Progenitor cell of endocrine pancreas (in vitro differentiated cells): ENCODE measurements around the gene OLIG1. TPM values are rescaled to one million over a fixed set of nuclear protein-coding genes. Genes with fewer than 3 reads are reported as not detected.
A peak's percentile ranks its signal among the peaks of the same experiment; 100 is the strongest.

Source experiments
- DNase-seq: peaks from one replicate; pipeline ENCODE4 v3.0.0; 2021; ENCODE audit warnings: low spot score; ENCODE audit not compliant: unreplicated experiment
- H3K27ac Mint-ChIP-seq: 2 replicates; pipeline ENCODE4 v1.8.0; 2021; ENCODE audit warnings: mild to moderate bottlenecking, moderate library complexity, mixed read lengths
- H3K27me3 Mint-ChIP-seq: 2 replicates; pipeline ENCODE4 v1.8.0; 2021; ENCODE audit warnings: mixed read lengths
- H3K36me3 Mint-ChIP-seq: 2 replicates; pipeline ENCODE4 v1.8.0; 2022; ENCODE audit warnings: mixed read lengths; ENCODE audit not compliant: insufficient read depth
- H3K4me1 Mint-ChIP-seq: 2 replicates; pipeline ENCODE4 v1.8.0; 2021; ENCODE audit warnings: low read depth, mixed read lengths
- H3K4me3 Mint-ChIP-seq: 2 replicates; pipeline ENCODE4 v1.8.0; 2021; ENCODE audit warnings: low read depth, mild to moderate bottlenecking, moderate library complexity, mixed read lengths
- H3K9me3 Mint-ChIP-seq: 2 replicates; pipeline ENCODE4 v1.8.0; 2021; ENCODE audit warnings: low read depth, mixed read lengths
- total RNA-seq: library from RNA; stranded (reverse); gene quantifications from 2 replicates; pipeline ENCODE4 v1.2.1, GENCODE V29; 2021
- TF ChIP-seq, protein P1 (sequence below): fragments of 200-600 bp; sonication (generic); IDR thresholded peaks from one replicate; pipeline ENCODE4 v1.5.0; 2021; ENCODE audit warnings: antibody characterized with exemption, mild to moderate bottlenecking; ENCODE audit not compliant: unreplicated experiment

Gene OLIG1
- total RNA-seq, 1 donor from 2014 or later: 0.38 TPM

DNA sequence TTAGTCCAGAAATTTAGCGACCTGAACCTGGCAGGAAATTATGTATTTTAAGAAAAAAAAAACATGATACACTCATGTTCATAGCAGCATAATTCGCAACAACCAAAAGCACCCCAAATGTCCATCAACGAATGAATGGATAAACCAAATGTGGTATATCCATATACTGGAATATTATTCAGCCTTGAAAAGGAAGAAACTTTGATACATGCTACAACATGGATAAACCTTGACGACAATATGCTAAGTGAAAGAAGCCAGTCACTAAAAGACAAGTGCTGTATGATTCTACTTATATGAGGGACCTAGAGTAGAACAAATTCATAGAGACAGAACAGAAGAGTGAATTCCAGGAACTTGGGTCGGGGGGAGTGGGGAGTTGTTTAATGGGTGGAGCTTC, 698 bp upstream of the OLIG1 start:
- no peak overlapping the region for H3K27ac Mint-ChIP-seq
- TF ChIP-seq, protein P1, sequence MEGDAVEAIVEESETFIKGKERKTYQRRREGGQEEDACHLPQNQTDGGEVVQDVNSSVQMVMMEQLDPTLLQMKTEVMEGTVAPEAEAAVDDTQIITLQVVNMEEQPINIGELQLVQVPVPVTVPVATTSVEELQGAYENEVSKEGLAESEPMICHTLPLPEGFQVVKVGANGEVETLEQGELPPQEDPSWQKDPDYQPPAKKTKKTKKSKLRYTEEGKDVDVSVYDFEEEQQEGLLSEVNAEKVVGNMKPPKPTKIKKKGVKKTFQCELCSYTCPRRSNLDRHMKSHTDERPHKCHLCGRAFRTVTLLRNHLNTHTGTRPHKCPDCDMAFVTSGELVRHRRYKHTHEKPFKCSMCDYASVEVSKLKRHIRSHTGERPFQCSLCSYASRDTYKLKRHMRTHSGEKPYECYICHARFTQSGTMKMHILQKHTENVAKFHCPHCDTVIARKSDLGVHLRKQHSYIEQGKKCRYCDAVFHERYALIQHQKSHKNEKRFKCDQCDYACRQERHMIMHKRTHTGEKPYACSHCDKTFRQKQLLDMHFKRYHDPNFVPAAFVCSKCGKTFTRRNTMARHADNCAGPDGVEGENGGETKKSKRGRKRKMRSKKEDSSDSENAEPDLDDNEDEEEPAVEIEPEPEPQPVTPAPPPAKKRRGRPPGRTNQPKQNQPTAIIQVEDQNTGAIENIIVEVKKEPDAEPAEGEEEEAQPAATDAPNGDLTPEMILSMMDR: no peak
- peaks cover 80% of the 10 kb centered on the region for H3K27me3 Mint-ChIP-seq
- H3K4me1 Mint-ChIP-seq: peaks cover 3% of the 10 kb centered on the region
- H3K9me3 Mint-ChIP-seq: no peaks in the 10 kb centered on the region
- no peak overlapping the region for H3K4me3 Mint-ChIP-seq
- no peak for DNase-seq
- no peaks in the 10 kb centered on the region for H3K36me3 Mint-ChIP-seq

DNA sequence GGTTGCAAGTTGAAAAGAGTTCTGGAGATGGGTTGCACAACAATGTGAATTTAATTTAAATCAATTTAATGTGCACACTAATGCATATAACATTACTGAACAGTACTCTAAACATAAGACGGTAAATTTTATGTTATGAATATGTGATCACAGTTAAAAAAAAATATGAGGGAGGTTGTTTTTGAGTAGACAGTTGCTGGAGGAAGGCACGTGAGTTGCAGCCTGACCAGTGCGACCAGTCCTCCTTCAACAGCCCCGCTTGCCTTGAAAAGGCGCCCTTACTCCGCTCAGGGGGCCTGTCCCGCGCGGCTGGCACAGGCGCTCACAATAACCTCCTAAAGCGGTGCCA, 322 bp upstream of the OLIG1 start:
- no peak for DNase-seq
- Mint-ChIP-seq H3K27ac (no peak overlapping the region), H3K36me3 (no peaks in the 10 kb centered on the region), H3K27me3 (peaks cover 80% of the 10 kb centered on the region), H3K4me3 (no peak overlapping the region), H3K9me3 (no peaks in the 10 kb centered on the region), H3K4me1 (peaks cover 3% of the 10 kb centered on the region)
- TF ChIP-seq, protein P1: no peak

DNA sequence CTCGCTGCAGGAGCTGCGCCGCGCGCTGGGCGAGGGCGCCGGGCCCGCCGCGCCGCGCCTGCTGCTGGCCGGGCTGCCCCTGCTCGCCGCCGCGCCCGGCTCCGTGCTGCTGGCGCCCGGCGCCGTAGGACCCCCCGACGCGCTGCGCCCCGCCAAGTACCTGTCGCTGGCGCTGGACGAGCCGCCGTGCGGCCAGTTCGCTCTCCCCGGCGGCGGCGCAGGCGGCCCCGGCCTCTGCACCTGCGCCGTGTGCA, 730 bp downstream of the OLIG1 start:
- TF ChIP-seq, protein P1: no peak
- H3K4me3 Mint-ChIP-seq: no peak overlapping the region
- peaks cover 82% of the 10 kb centered on the region for H3K27me3 Mint-ChIP-seq
- no peak overlapping the region for H3K27ac Mint-ChIP-seq
- no peaks in the 10 kb centered on the region for H3K9me3 Mint-ChIP-seq
- H3K36me3 Mint-ChIP-seq: no peaks in the 10 kb centered on the region
- DNase-seq: no peak
- H3K4me1 Mint-ChIP-seq: peaks cover 8% of the 10 kb centered on the region

DNA sequence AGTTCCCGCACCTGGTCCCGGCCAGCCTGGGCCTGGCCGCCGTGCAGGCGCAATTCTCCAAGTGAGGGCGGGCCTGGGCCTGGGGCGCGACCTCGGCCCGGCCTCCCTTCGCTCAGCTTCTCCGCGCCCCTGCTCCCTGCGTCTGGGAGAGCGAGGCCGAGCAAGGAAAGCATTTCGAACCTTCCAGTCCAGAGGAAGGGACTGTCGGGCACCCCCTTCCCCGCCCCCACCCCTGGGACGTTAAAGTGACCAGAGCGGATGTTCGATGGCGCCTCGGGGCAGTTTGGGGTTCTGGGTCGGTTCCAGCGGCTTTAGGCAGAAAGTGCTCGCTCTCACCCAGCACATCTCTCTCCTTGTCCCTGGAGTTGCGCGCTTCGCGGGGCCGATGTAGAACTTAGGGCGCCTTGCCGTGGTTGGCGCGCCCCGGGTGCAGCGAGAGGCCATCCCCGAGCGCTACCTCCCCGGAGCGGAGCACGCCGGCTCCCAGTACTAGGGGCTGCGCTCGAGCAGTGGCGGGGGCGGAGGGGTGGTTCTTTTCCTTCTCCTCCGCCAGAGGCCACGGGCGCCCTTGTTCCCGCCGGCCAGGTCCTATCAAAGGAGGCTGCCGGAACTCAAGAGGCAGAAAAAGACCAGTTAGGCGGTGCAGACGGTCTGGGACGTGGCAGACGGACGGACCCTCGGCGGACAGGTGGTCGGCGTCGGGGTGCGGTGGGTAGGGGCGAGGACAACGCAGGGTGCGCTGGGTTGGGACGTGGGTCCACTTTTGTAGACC, 1.2 kb downstream of the OLIG1 start:
- no peaks in the 10 kb centered on the region for H3K36me3 Mint-ChIP-seq
- H3K9me3 Mint-ChIP-seq: no peaks in the 10 kb centered on the region
- peaks cover 10% of the 10 kb centered on the region for H3K4me1 Mint-ChIP-seq
- peaks cover 83% of the 10 kb centered on the region for H3K27me3 Mint-ChIP-seq
- DNase-seq: no peak
- TF ChIP-seq, protein P1: no peak
- peak overlapping the region; percentile 3 for H3K27ac Mint-ChIP-seq
- H3K4me3 Mint-ChIP-seq: peak overlapping the region; percentile 54

DNA sequence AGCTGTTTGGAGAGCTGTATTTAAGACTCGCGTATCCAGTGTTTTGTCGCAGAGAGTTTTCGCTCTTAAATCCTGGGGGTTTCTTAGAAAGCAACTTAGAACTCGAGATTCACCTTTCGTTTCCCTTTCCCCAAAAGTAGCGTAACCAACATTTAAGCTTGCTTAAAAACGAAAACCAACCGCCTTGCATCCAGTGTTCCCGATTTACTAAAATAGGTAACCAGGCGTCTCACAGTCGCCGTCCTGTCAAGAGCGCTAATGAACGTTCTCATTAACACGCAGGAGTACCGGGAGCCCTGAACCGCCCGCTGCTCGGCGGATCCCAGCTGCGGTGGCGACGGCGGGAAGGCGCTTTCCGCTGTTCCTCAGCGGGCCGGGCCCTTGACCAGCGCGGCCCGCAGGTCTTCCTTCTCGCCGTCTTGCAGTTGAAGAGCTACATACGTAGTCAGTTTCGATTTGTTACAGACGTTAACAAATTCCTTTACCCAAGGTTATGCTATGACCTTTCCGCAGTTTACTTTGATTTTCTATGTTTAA, 1.9 kb downstream of the OLIG1 start:
- H3K27me3 Mint-ChIP-seq: peaks cover 83% of the 10 kb centered on the region
- no peaks in the 10 kb centered on the region for H3K36me3 Mint-ChIP-seq
- TF ChIP-seq, protein P1: no peak
- no peaks in the 10 kb centered on the region for H3K9me3 Mint-ChIP-seq
- no peak for DNase-seq
- peak overlapping the region; percentile 3 for H3K27ac Mint-ChIP-seq
- H3K4me1 Mint-ChIP-seq: peaks cover 8% of the 10 kb centered on the region
- peak overlapping the region; percentile 54 for H3K4me3 Mint-ChIP-seq
